ENCODE data around the gene SCO1. TPM values are rescaled to one million over a fixed set of nuclear protein-coding genes. Genes with fewer than 3 reads are reported as not detected.

The SCO1 gene
- total RNA-seq, 1 experiment from 2014 or later: 28.0 TPM

GRCh38 chr17:10623737-10624338 is 73.5 kb downstream of the SCO1 start:
- no peak overlapping the region for H3K4me3 ChIP-seq (ENCODE audit: low read depth in 2 of 2, low read length in 2 of 2)
- no TSS peak for BruUV-seq (replicated peaks)
- in situ Hi-C loops (cut with HindIII; ENCODE audit: low pct_unique_long_range_greater_than_20kb, low sequenced_read_pairs): no loop called here
- no peaks in the 10 kb centered on the region for H3K4me1 ChIP-seq (ENCODE audit: control insufficient read depth, insufficient read depth, low read length)
- no peak for TF ChIP-seq CTCF (IDR thresholded peaks at IDR 0.05)
- TF ChIP-seq POLR2AphosphoS5 (IDR thresholded peaks at IDR 0.05; ENCODE audit: low read depth, low read length): no peak
- no peak for TF ChIP-seq SIN3A (IDR thresholded peaks at IDR 0.05; ENCODE audit: borderline replicate concordance, insufficient read depth, low read depth, low read length)
- ATAC-seq (no peak), DNase-seq (ENCODE audit: low read depth, low spot score) (no peak)
- H3K36me3 ChIP-seq (ENCODE audit: control insufficient read depth, insufficient read depth, low read length): no peaks in the 10 kb centered on the region
- ChIA-PET CTCF (no interaction called here), POLR2A (no interaction called here)
- intact Hi-C loops (cut with micrococcal nuclease; ENCODE audit: unreplicated experiment): no loop called here
- H3K9me3 ChIP-seq (ENCODE audit: control insufficient read depth, insufficient read depth, low read depth, low read length): no peaks in the 10 kb centered on the region
- H3K27me3 ChIP-seq (ENCODE audit: control insufficient read depth, insufficient read depth, low read length): no peaks in the 10 kb centered on the region
- no peak overlapping the region for H3K27ac ChIP-seq (ENCODE audit: low read length)

- no peak for ATAC-seq
- CTCF ChIA-PET: no interaction called here
- Histone ChIP-seq H3K4me3 (ENCODE audit: low read depth in 2 of 2, low read length in 2 of 2) (no peak overlapping the region), H3K36me3 (ENCODE audit: control insufficient read depth, insufficient read depth, low read length) (no peaks in the 10 kb centered on the region), H3K27ac (ENCODE audit: low read length) (no peak overlapping the region), H3K4me1 (ENCODE audit: control insufficient read depth, insufficient read depth, low read length) (no peaks in the 10 kb centered on the region), H3K9me3 (ENCODE audit: control insufficient read depth, insufficient read depth, low read depth, low read length) (no peaks in the 10 kb centered on the region), H3K27me3 (ENCODE audit: control insufficient read depth, insufficient read depth, low read length) (no peaks in the 10 kb centered on the region)
- POLR2A ChIA-PET: no interaction called here
- in situ Hi-C loops (cut with HindIII; ENCODE audit: low pct_unique_long_range_greater_than_20kb, low sequenced_read_pairs): no loop called here
- no TSS peak for BruUV-seq (replicated peaks)
- intact Hi-C loops (cut with micrococcal nuclease; ENCODE audit: unreplicated experiment): no loop called here
- no peak for DNase-seq (ENCODE audit: low read depth, low spot score)
- TF ChIP-seq SIN3A (IDR thresholded peaks at IDR 0.05; ENCODE audit: borderline replicate concordance, insufficient read depth, low read depth, low read length): no peak
- no peak for TF ChIP-seq CTCF (IDR thresholded peaks at IDR 0.05)
- TF ChIP-seq POLR2AphosphoS5 (IDR thresholded peaks at IDR 0.05; ENCODE audit: low read depth, low read length): no peak
- no peak for TF ChIP-seq REST (IDR thresholded peaks at IDR 0.05; ENCODE audit: insufficient read depth in 1 of 2, low read depth in 2 of 2, low read length in 1 of 2)
Measured at GRCh38 chr17:10622617-10623485, 74.5 kb downstream of the SCO1 start.

Other genes with a start within 250 kb of the SCO1 start
- gene MYH4, start 228.0 kb downstream of the SCO1 start, total RNA-seq (2021; ENCODE audit: unreplicated experiment): not detected
- not detected for gene MYH1, start 179.0 kb downstream of the SCO1 start, total RNA-seq (2021; ENCODE audit: unreplicated experiment)
- gene MYH2, start 147.9 kb downstream of the SCO1 start, total RNA-seq (2021; ENCODE audit: unreplicated experiment): not detected
- gene MYH3, start 40.2 kb downstream of the SCO1 start, total RNA-seq (2021; ENCODE audit: unreplicated experiment): 1.6 TPM
- 2.4 TPM for gene ADPRM, start 61 bp upstream of the SCO1 start, total RNA-seq (2021; ENCODE audit: unreplicated experiment)
- gene TMEM220, start 32.5 kb upstream of the SCO1 start, total RNA-seq (2021; ENCODE audit: unreplicated experiment): 9.3 TPM
- gene TMEM238L, start 106.6 kb upstream of the SCO1 start, total RNA-seq (2021; ENCODE audit: unreplicated experiment): not detected
- not detected for gene PIRT, start 140.6 kb upstream of the SCO1 start, total RNA-seq (2021; ENCODE audit: unreplicated experiment)

All from Panc1 (cell line).